ENCODE measurements around the gene MRPL3.

DNA sequence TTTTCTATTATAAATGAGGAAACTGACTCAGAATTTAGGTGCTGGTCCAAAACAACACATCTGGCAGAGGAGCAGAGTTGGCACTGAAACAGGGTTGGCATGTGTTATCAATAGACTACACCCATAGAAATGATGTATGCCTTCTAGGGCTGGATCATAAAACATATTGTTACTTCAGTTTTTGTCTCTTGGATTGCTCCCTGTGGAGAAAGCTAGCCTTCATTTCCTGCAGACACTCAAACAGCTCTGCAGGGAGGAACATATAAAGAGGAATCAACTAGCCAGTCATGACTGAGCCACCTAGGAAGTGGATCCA is 507 bp upstream of the MRPL3 start:
- TF ChIP-seq, protein P1, sequence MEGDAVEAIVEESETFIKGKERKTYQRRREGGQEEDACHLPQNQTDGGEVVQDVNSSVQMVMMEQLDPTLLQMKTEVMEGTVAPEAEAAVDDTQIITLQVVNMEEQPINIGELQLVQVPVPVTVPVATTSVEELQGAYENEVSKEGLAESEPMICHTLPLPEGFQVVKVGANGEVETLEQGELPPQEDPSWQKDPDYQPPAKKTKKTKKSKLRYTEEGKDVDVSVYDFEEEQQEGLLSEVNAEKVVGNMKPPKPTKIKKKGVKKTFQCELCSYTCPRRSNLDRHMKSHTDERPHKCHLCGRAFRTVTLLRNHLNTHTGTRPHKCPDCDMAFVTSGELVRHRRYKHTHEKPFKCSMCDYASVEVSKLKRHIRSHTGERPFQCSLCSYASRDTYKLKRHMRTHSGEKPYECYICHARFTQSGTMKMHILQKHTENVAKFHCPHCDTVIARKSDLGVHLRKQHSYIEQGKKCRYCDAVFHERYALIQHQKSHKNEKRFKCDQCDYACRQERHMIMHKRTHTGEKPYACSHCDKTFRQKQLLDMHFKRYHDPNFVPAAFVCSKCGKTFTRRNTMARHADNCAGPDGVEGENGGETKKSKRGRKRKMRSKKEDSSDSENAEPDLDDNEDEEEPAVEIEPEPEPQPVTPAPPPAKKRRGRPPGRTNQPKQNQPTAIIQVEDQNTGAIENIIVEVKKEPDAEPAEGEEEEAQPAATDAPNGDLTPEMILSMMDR (IDR thresholded peaks at IDR 0.05): no peak
- TF ChIP-seq POLR2AphosphoS5 (IDR thresholded peaks at IDR 0.05): no peak
